Activated naive CD4-positive, alpha-beta T cell treated with anti-CD3 and anti-CD28 coated beads, Interleukin-2, amount 10 ng/mL, durations not matched to agents 7 days and 5 days (primary cell): Measurements from ENCODE around the gene XRCC4.
A peak's percentile ranks its signal among the peaks of the same experiment; 100 is the strongest.
"Not testable (repeated sequence)": the region's sequence is repeated elsewhere in the genome, so short reads cannot be mapped to it uniquely, and the experiment has no call there.

ENCODE experiments used
- CTCF ChIA-PET: fragments of 350-600 bp; sonication (Branson Sonifier 250); formaldehyde crosslinking; loops from one replicate; lab custom pipeline; 2021; ENCODE audit warnings: antibody characterized with exemption; lab: Charles Lee
- DNase-seq: peaks from one replicate; pipeline ENCODE4 v3.0.0-alpha.2; 2020
- H3K27ac Mint-ChIP-seq: one replicate; pipeline ENCODE4 v1.8.0; 2021; ENCODE audit warnings: mild to moderate bottlenecking, moderate library complexity, mixed read lengths
- H3K27me3 Mint-ChIP-seq: one replicate; pipeline ENCODE4 v1.8.0; 2021; ENCODE audit warnings: mild to moderate bottlenecking, mixed read lengths
- H3K36me3 Mint-ChIP-seq: one replicate; pipeline ENCODE4 v1.8.0; 2021; ENCODE audit warnings: mixed read lengths
- H3K4me1 Mint-ChIP-seq: one replicate; pipeline ENCODE4 v1.8.0; 2021; ENCODE audit warnings: mixed read lengths
- H3K4me3 Mint-ChIP-seq: one replicate; pipeline ENCODE4 v1.8.0; 2021; ENCODE audit warnings: mild to moderate bottlenecking, moderate library complexity, mixed read lengths
- H3K9me3 Mint-ChIP-seq: one replicate; pipeline ENCODE4 v1.8.0; 2021; ENCODE audit warnings: mixed read lengths

XRCC4 gene

DNA sequence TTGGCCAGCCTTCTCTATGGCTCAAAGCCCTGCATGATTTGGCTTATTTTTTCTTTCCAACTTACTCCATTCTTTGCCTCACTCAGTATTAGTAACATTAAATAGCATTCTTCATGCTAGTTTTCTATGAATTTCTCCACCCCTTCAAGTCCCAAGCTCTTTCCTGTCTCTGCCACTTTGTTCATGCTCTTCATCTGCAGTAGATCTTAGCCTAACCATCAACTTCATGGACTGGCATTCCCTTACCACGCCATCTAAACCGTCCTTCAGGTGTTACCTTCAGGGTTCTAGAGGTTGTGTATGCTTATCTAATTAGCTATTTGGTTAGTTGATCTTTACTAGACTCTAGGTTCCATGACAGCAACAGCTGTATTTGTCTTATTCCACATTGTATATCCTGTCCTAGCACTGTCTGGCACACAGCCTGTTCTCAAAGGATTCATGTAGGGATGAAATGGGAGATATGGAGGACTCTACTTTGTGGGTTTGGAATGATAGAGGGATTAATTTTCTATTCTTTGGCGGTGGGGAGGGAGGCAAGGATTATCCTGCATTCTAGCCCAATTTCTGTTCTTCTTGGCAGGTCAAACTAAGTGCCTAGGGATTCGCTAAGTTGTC is 26.5 kb upstream of the XRCC4 start:
- DNase-seq = no peak
- H3K36me3 Mint-ChIP-seq = peaks cover 33% of the 10 kb centered on the region
- H3K27me3 Mint-ChIP-seq = no peaks in the 10 kb centered on the region
- H3K27ac Mint-ChIP-seq = no peak overlapping the region
- H3K4me3 Mint-ChIP-seq = no peak overlapping the region
- CTCF ChIA-PET = interaction anchor here (1.0 kb wide), 1 partner anchor 409 kb away, joined by 3 read pairs; no protein-coding TSS in a partner anchor
- H3K4me1 Mint-ChIP-seq = peaks cover 2% of the 10 kb centered on the region
- no peaks in the 10 kb centered on the region for H3K9me3 Mint-ChIP-seq

DNA sequence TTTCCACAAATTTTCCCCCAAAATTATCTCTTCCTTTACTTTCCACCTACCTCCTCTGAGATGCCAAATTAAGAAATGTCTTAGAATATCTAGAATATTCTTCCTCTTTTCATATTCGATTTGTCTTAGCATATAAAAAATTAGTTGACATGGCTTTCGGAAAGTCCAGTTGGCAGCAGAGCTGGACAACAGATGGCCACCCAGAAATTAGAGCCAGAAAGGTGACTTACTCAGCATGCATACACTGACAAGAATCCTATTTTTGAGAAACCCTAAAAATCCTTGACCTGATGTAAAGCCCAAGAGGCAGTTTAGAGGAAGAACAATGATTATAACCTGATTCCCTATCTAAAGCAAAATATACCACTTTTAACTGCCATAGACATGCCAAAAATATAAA is 22.2 kb upstream of the XRCC4 start:
- Mint-ChIP-seq H3K36me3 (peaks cover 41% of the 10 kb centered on the region), H3K4me1 (peaks cover 7% of the 10 kb centered on the region), H3K27me3 (no peaks in the 10 kb centered on the region), H3K9me3 (no peaks in the 10 kb centered on the region), H3K27ac (peak overlapping the region; percentile 29), H3K4me3 (no peak overlapping the region)
- DNase-seq = no peak
- CTCF ChIA-PET = no interaction called here

GRCh38 chr5:83058726-83059125 is 18.6 kb upstream of the XRCC4 start:
- H3K9me3 Mint-ChIP-seq = no peaks in the 10 kb centered on the region
- no peak overlapping the region for H3K27ac Mint-ChIP-seq
- no peaks in the 10 kb centered on the region for H3K27me3 Mint-ChIP-seq
- H3K4me1 Mint-ChIP-seq = peaks cover 7% of the 10 kb centered on the region
- no peak for DNase-seq
- no peak overlapping the region for H3K4me3 Mint-ChIP-seq
- CTCF ChIA-PET = no interaction called here
- peaks cover 49% of the 10 kb centered on the region for H3K36me3 Mint-ChIP-seq

- Mint-ChIP-seq H3K36me3 (peaks cover 45% of the 10 kb centered on the region), H3K4me3 (no peak overlapping the region), H3K9me3 (no peaks in the 10 kb centered on the region), H3K27ac (no peak overlapping the region), H3K27me3 (no peaks in the 10 kb centered on the region), H3K4me1 (peaks cover 7% of the 10 kb centered on the region)
- DNase-seq = no peak
- CTCF ChIA-PET = no interaction called here
Observed at GRCh38 chr5:83059341-83059740, 18.0 kb upstream of the XRCC4 start.

DNA sequence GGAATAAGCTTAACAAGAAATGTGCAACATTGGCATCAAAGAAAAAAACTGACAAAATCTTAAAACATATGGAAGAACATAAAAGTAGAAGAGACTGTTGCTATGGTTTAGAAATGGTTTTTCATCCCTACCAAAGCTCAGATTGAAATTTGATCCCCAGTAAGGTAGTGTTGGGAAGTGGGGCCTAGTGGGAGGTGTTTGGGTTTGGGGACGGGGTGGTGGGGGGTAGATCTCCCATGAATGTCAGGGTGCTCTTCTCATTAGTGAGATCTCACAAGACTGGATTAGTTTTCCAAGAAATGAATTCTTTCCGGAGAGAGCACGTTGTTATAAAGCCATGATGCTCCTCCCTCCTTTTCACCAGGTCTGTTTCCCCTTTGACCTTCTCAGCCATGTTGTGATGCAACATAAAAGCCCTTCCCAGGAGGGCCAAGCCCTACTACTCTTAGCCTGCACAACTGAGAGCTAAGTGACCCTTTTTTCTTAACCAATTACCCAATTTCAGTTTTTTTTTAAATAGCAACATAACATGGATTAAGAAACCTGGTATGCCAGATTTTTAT is 10.7 kb upstream of the XRCC4 start:
- H3K27me3 Mint-ChIP-seq = no peaks in the 10 kb centered on the region
- no peak overlapping the region for H3K4me3 Mint-ChIP-seq
- CTCF ChIA-PET = no interaction called here
- DNase-seq = no peak
- no peak overlapping the region for H3K27ac Mint-ChIP-seq
- H3K36me3 Mint-ChIP-seq = peaks cover 14% of the 10 kb centered on the region
- no peaks in the 10 kb centered on the region for H3K9me3 Mint-ChIP-seq
- no peaks in the 10 kb centered on the region for H3K4me1 Mint-ChIP-seq

- not testable (repeated sequence) for H3K4me1 Mint-ChIP-seq, H3K27me3 Mint-ChIP-seq
Observed at GRCh38 chr5:83067377-83067776, 10.0 kb upstream of the XRCC4 start.

GRCh38 chr5:83069096-83069799 is 8.1 kb upstream of the XRCC4 start:
- H3K27me3 Mint-ChIP-seq = no peaks in the 10 kb centered on the region
- H3K9me3 Mint-ChIP-seq = no peaks in the 10 kb centered on the region
- DNase-seq = no peak
- H3K27ac Mint-ChIP-seq = no peak overlapping the region
- H3K4me1 Mint-ChIP-seq = peaks cover 17% of the 10 kb centered on the region
- H3K36me3 Mint-ChIP-seq = peaks cover 21% of the 10 kb centered on the region
- CTCF ChIA-PET = no interaction called here
- H3K4me3 Mint-ChIP-seq = no peak overlapping the region

More at GRCh38 chr5:83067377-83067776, 10.0 kb upstream of the XRCC4 start:
- CTCF ChIA-PET, H3K9me3 Mint-ChIP-seq, DNase-seq, H3K4me3 Mint-ChIP-seq, H3K27ac Mint-ChIP-seq: not testable (repeated sequence)
- H3K36me3 Mint-ChIP-seq = peaks cover 17% of the 10 kb centered on the region

- Mint-ChIP-seq H3K4me3 (no peak overlapping the region), H3K27me3 (no peaks in the 10 kb centered on the region), H3K9me3 (no peaks in the 10 kb centered on the region), H3K4me1 (peaks cover 37% of the 10 kb centered on the region), H3K36me3 (peaks cover 22% of the 10 kb centered on the region), H3K27ac (no peak overlapping the region)
- DNase-seq = no peak
- CTCF ChIA-PET = no interaction called here
Observed at GRCh38 chr5:83071286-83072051, 5.9 kb upstream of the XRCC4 start.

DNA sequence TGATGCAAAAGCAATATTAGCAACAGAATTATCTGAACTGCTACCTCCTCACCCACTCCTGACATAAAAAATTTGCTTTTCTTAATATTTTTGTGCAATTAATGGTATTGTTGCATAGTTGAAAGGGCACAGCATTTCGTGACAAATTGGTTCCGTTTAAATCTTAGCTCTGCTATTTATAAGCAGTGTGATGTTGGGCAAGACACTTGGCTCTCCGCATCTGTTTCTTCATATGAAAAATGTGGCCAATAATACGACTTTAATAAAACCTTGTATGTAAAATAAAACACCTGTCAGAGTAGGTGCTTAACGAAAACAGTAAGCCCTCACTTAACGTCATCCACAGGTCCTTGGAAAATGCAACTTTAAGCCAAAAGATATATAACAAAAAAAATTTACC is 4.4 kb upstream of the XRCC4 start:
- Mint-ChIP-seq H3K36me3 (peaks cover 22% of the 10 kb centered on the region), H3K4me3 (no peak overlapping the region), H3K27ac (no peak overlapping the region), H3K27me3 (no peaks in the 10 kb centered on the region), H3K9me3 (no peaks in the 10 kb centered on the region), H3K4me1 (peaks cover 41% of the 10 kb centered on the region)
- CTCF ChIA-PET = no interaction called here
- DNase-seq = no peak

- peaks cover 19% of the 10 kb centered on the region for H3K36me3 Mint-ChIP-seq
- no peaks in the 10 kb centered on the region for H3K9me3 Mint-ChIP-seq
- peaks cover 43% of the 10 kb centered on the region for H3K4me1 Mint-ChIP-seq
- H3K27me3 Mint-ChIP-seq = no peaks in the 10 kb centered on the region
- peak overlapping the region; percentile 98 for H3K27ac Mint-ChIP-seq
- H3K4me3 Mint-ChIP-seq = peak overlapping the region; percentile 95
- CTCF ChIA-PET = interaction anchor here (0.5 to 0.6 kb wide), 2 partner anchors 13 to 1648 kb away, joined by 3 read pairs; no protein-coding TSS in a partner anchor
- DNase-seq = peak; percentile 35
Observed at GRCh38 chr5:83077662-83078261, 415 bp downstream of the XRCC4 start.

GRCh38 chr5:83082750-83083149 is 5.4 kb downstream of the XRCC4 start:
- CTCF ChIA-PET = no interaction called here
- no peak overlapping the region for H3K27ac Mint-ChIP-seq
- H3K36me3 Mint-ChIP-seq = peaks cover 5% of the 10 kb centered on the region
- no peaks in the 10 kb centered on the region for H3K27me3 Mint-ChIP-seq
- DNase-seq = no peak
- H3K4me1 Mint-ChIP-seq = peaks cover 11% of the 10 kb centered on the region
- peaks cover 2% of the 10 kb centered on the region for H3K9me3 Mint-ChIP-seq
- H3K4me3 Mint-ChIP-seq = no peak overlapping the region

GRCh38 chr5:83084336-83084735 is 7.0 kb downstream of the XRCC4 start:
- no peak overlapping the region for H3K27ac Mint-ChIP-seq
- CTCF ChIA-PET = no interaction called here
- H3K9me3 Mint-ChIP-seq = peaks cover 2% of the 10 kb centered on the region
- H3K4me1 Mint-ChIP-seq = no peaks in the 10 kb centered on the region
- H3K27me3 Mint-ChIP-seq = no peaks in the 10 kb centered on the region
- H3K4me3 Mint-ChIP-seq = no peak overlapping the region
- DNase-seq = no peak
- peaks cover 3% of the 10 kb centered on the region for H3K36me3 Mint-ChIP-seq

DNA sequence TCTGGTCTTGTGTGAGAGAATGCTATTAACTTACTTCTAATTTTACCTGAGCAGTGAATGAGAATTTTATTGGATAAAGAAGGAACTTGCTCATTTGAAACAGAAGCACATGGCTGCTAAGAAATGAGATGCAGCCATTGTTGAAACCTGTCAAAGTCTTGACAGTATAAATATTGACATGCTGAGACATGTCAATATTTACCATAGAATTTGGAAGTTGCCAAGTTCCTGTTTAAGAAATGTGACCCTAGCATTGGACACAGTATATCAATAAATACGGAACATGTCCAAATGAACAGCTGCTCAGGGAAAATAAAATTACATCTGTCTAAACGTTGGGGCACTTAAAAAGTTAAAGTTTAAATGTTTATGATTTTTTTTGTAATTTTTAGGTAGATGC is 7.8 kb downstream of the XRCC4 start:
- H3K27ac Mint-ChIP-seq = no peak overlapping the region
- peaks cover 3% of the 10 kb centered on the region for H3K36me3 Mint-ChIP-seq
- H3K9me3 Mint-ChIP-seq = peaks cover 3% of the 10 kb centered on the region
- no peak for DNase-seq
- H3K27me3 Mint-ChIP-seq = no peaks in the 10 kb centered on the region
- H3K4me1 Mint-ChIP-seq = no peaks in the 10 kb centered on the region
- CTCF ChIA-PET = interaction anchor here (0.7 kb wide), 1 partner anchor 95 kb away, joined by 3 read pairs; no protein-coding TSS in a partner anchor
- no peak overlapping the region for H3K4me3 Mint-ChIP-seq

GRCh38 chr5:83090169-83090568 is 12.8 kb downstream of the XRCC4 start:
- DNase-seq = no peak
- H3K27ac Mint-ChIP-seq = no peak overlapping the region
- H3K36me3 Mint-ChIP-seq = peaks cover 13% of the 10 kb centered on the region
- H3K27me3 Mint-ChIP-seq = no peaks in the 10 kb centered on the region
- H3K4me3 Mint-ChIP-seq = no peak overlapping the region
- CTCF ChIA-PET = no interaction called here
- peaks cover 24% of the 10 kb centered on the region for H3K9me3 Mint-ChIP-seq
- H3K4me1 Mint-ChIP-seq = peaks cover 18% of the 10 kb centered on the region
